Coronary artery (tissue), 2 donors: ENCODE results near the gene CABCOCO1.

Source experiments
- DNase-seq: peaks from one replicate; pipeline ENCODE4 v3.0.0-alpha.2; 2017; ENCODE audit warnings: low spot score
- H3K27ac ChIP-seq, 2 donors: fragments of 200-600 bp; sonication (generic); one replicate each; pipeline ENCODE4 v1.5.1; 2016 to 2019
- H3K4me3 ChIP-seq: fragments of 200-600 bp; sonication (generic); 2 replicates; pipeline ENCODE4 v1.5.1; 2016; ENCODE audit warnings: mild to moderate bottlenecking, moderate library complexity
- TF ChIP-seq, protein P1 (sequence below): fragments of 200-600 bp; sonication (generic); IDR thresholded peaks from one replicate; pipeline ENCODE4 v1.5.1; 2019; ENCODE audit warnings: antibody characterized with exemption

The CABCOCO1 gene

DNA sequence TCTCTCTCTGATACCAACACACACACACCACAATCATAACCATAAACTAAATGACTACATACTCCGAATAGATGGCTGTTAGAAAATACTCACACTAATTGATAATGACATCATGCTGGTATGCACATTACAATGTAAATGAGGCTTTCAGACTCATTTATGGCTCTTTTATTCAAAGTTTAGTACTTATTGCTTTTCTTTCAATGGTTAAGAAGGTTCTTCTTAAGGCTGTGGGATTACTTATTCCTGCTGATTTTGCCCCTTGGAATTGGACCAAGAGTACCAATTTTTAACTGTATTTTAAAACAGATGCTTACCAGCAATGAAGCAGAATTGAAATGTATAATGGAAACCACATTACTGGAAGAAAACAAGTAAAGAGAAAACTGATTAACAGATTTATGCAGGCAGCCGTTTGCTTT is 20.6 kb upstream of the CABCOCO1 start:
- Histone ChIP-seq H3K4me3 (no peak overlapping the region), H3K27ac (no peak overlapping the region)
- no peak for DNase-seq
- TF ChIP-seq, protein P1, sequence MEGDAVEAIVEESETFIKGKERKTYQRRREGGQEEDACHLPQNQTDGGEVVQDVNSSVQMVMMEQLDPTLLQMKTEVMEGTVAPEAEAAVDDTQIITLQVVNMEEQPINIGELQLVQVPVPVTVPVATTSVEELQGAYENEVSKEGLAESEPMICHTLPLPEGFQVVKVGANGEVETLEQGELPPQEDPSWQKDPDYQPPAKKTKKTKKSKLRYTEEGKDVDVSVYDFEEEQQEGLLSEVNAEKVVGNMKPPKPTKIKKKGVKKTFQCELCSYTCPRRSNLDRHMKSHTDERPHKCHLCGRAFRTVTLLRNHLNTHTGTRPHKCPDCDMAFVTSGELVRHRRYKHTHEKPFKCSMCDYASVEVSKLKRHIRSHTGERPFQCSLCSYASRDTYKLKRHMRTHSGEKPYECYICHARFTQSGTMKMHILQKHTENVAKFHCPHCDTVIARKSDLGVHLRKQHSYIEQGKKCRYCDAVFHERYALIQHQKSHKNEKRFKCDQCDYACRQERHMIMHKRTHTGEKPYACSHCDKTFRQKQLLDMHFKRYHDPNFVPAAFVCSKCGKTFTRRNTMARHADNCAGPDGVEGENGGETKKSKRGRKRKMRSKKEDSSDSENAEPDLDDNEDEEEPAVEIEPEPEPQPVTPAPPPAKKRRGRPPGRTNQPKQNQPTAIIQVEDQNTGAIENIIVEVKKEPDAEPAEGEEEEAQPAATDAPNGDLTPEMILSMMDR = no peak

DNA sequence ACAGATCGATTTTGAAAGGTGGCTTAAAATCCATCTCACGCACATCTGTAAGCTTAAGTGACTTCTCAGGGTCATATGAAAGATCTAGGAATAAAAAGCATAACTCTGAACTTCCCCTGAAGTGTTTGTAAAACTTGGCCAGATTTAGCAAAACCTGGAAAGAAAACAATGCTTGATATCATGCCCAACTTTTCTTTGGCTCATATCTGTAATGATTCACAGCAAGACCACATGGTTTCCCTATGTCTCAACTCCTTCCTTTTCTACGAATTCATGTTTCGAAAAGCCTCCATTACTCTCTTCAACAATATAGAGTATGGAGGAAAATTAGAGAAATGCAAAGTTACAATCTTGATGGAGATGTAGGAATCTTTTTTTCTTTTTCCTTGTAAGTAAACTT is 20.1 kb upstream of the CABCOCO1 start:
- no peak overlapping the region for H3K4me3 ChIP-seq
- DNase-seq = no peak
- TF ChIP-seq, protein P1 = no peak
- H3K27ac ChIP-seq = no peak overlapping the region

DNA sequence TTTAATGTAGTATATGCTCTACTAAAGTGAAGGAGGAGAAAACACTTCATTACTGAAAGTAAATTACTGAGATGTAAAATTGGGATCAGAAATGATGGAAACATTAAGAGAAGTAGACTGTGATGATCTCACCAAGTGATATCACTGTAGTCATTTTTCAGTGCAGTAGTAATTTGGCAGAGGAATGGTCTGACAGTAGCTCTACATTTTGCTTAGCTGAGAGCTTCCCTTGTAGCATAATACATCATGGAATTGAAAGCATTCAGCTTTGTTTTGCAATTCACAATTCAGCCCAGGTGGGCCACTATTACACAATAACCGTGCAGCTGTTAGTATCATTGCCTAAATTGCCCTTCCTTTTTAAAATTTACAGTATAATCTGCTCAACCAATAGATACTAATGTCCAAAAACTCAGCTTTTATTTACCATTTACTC is 19.4 kb upstream of the CABCOCO1 start:
- TF ChIP-seq, protein P1 = no peak
- no peak overlapping the region for H3K4me3 ChIP-seq
- no peak for DNase-seq
- H3K27ac ChIP-seq = no peak overlapping the region

DNA sequence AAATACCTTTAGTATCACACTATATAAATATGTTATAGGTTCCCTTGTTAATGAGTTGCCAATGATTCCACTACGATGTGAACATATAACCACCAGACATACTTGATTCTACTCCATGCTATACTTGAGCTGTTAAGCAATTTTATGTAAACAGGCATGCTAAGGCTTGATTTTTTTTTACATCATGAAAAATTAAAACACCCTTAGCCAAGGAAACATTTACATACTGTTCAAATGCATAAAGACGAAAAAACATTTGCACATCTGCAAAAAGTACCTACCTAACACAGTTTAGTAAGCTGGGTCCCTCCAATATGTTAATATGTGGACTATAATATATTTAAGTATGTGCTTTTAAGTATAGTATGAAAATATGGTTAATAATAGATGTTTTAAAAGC is 9.0 kb upstream of the CABCOCO1 start:
- Histone ChIP-seq H3K27ac (no peak overlapping the region), H3K4me3 (no peak overlapping the region)
- TF ChIP-seq, protein P1 = no peak
- no peak for DNase-seq

DNA sequence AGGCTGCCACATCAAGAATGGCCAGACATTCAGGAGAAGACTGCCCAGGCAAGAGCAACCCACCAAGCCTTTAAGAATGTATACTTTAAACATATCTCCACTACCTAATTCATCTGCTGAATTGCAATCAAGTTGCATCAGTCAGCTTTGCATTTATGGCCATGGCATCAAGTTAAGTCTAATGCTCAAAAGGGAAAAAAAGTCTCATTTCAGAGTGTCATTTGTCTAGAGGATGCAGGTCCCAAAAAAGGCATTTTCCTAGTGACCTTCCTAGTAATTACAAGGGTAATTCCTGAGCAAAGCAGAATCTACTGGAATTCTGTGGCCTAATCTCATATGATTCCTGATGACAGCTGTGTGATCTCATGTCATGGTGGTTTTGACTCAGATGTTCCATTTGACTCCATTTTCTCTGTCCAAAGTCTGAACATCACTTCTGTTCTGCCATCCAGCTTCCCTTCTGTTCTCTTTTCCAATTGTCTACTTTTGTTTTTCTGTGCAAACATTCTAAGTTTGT is 7.3 kb upstream of the CABCOCO1 start:
- DNase-seq = no peak
- TF ChIP-seq, protein P1 = no peak
- Histone ChIP-seq H3K27ac (no peak overlapping the region), H3K4me3 (no peak overlapping the region)

DNA sequence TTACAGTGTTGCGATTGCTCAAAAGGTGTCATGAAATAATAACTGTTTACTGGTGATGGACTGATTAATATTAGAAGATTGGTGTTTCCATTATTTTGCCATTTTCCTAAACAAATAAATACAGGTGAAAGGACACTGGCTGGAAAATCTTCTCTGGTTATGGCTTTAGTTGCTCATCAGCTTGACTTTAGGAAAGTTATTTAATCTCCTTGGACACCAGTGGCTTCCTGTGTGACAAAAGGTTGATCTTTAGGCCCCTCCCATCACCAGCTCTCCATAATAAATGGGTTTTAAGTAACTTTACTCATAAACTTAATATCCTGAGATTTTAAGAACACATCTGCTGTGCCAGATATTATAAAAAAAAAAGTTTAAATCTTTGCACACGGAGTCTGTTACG is 737 bp downstream of the CABCOCO1 start:
- DNase-seq = no peak
- H3K4me3 ChIP-seq = no peak overlapping the region
- TF ChIP-seq, protein P1 = no peak
- H3K27ac ChIP-seq = no peak overlapping the region

DNA sequence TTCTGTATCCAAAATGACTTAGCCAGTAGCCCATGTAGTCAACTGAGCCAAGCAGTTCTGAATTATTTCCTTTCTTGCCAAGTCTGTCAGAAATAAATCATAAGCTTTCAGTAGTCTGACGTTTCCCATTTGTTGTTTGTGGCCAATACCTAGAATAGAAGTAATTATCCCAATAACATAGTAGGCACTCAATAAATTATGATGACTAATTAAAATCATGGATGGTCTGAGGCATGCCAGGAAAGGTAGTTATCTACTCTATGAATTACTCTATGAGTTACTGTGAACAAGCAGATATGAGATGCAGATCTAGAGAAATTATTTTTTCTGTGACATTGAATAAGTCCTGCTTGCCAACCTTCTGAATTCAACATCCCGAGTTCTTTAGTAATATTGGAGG is 2.3 kb downstream of the CABCOCO1 start:
- no peak overlapping the region for H3K27ac ChIP-seq
- TF ChIP-seq, protein P1 = no peak
- no peak overlapping the region for H3K4me3 ChIP-seq
- no peak for DNase-seq
